ENCODE measurements around the gene UBA1. TPM values are rescaled to one million over a fixed set of nuclear protein-coding genes. Genes with fewer than 3 reads are reported as not detected.

The UBA1 gene
- total and polyA plus RNA-seq, 2 donors (not counting 3 experiments of a cell fraction or from before 2014, with no cell fraction given): 237 to 297 TPM

DNA sequence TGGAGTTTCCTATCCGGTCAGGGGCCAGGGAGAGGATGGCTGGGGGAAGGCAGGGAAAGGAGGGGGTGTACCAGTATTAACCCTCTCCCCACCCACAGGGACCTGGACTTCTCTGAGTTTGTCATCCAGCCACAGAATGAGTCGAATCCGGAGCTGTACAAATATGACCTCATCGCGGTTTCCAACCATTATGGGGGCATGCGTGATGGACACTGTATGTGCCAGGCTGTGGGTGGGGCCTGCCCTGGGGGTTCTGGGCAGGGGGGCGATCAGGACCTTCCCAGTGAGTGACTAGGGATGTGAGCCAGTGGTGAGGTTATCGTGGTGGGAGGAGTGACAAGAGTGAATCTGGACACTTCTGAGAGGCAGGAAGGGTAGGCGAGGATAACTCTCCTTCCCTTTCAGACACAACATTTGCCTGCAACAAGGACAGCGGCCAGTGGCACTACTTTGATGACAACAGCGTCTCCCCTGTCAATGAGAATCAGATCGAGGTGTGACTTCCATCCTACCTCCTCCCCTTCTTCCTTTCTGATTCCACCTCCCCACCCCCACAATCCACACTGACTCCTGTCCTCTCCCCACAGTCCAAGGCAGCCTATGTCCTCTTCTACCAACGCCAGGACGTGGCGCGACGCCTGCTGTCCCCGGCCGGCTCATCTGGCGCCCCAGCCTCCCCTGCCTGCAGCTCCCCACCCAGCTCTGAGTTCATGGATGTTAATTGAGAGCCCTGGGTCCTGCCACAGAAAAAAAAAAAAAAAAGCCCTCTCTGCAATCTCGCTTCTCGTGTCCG is 53.8 kb downstream of the UBA1 start:
- POLR2A ChIA-PET: no interaction called here

More for the DNA sequence above, 53.8 kb downstream of the UBA1 start:
- intact Hi-C loops (cut with micrococcal nuclease): no loop called here
- Histone ChIP-seq H3K9ac (replicated peaks; ENCODE audit: extremely low read depth, insufficient read depth, low read length) (no peak overlapping the region), H3K4me1 (ENCODE audit: control insufficient read depth, extremely low read depth, insufficient read depth, low read length) (no peaks in the 10 kb centered on the region), H2AFZ (ENCODE audit: low read depth, low read length) (no peak overlapping the region), H3K36me3 (ENCODE audit: control insufficient read depth in 2 of 2, extremely low read depth in 1 of 2, insufficient read depth in 2 of 2, low read length in 2 of 2) (peaks cover 0 to 9% of the 10 kb centered on the region in 2 experiments), H3K9me3 (replicated peaks; ENCODE audit: control insufficient read depth, insufficient read depth, low read length) (no peaks in the 10 kb centered on the region), H3K4me3 (replicated peaks in 1 of 3; ENCODE audit: insufficient read depth in 1 of 3, low read depth in 1 of 3, low read length in 3 of 3) (no peak overlapping the region), H3K27me3 (ENCODE audit: control insufficient read depth in 2 of 2, insufficient read depth in 2 of 2, low read length in 2 of 2) (no peaks in the 10 kb centered on the region), H3K9me1 (replicated peaks; ENCODE audit: control insufficient read depth, extremely low read depth, insufficient read depth, low read length) (no peaks in the 10 kb centered on the region), H3K79me2 (ENCODE audit: control insufficient read depth, insufficient read depth, low read length) (no peaks in the 10 kb centered on the region), H3K4me2 (ENCODE audit: insufficient read depth, low read length) (no peak overlapping the region), H4K20me1 (replicated peaks; ENCODE audit: control insufficient read depth, extremely low read depth, insufficient read depth, low read length) (no peaks in the 10 kb centered on the region), H3K27ac (ENCODE audit: insufficient read depth, low read depth, low read length) (no peak overlapping the region)
- TF ChIP-seq GATA2 (IDR thresholded peaks at IDR 0.05; ENCODE audit: insufficient read depth, insufficient read length, low read depth, low read length) (no peak), EZH2 (IDR thresholded peaks at IDR 0.05; ENCODE audit: borderline replicate concordance, low read depth, low read length, severe bottlenecking) (no peak), JUN (IDR thresholded peaks at IDR 0.05; ENCODE audit: borderline replicate concordance, insufficient read depth, insufficient read length, low read depth) (no peak), POLR2A (IDR thresholded peaks at IDR 0.05; ENCODE audit: low read depth, low read length) (no peak), FOS (IDR thresholded peaks at IDR 0.05; ENCODE audit: borderline replicate concordance, insufficient read depth, low read length) (no peak), MAX (IDR thresholded peaks at IDR 0.05; ENCODE audit: insufficient read depth, insufficient read length) (no peak), MYC (IDR thresholded peaks at IDR 0.05; ENCODE audit: low read depth, low read length) (no peak), POLR2AphosphoS5 (IDR thresholded peaks at IDR 0.05; ENCODE audit: insufficient read depth, low read depth, low read length) (no peak)
- TF ChIP-seq, protein P1, sequence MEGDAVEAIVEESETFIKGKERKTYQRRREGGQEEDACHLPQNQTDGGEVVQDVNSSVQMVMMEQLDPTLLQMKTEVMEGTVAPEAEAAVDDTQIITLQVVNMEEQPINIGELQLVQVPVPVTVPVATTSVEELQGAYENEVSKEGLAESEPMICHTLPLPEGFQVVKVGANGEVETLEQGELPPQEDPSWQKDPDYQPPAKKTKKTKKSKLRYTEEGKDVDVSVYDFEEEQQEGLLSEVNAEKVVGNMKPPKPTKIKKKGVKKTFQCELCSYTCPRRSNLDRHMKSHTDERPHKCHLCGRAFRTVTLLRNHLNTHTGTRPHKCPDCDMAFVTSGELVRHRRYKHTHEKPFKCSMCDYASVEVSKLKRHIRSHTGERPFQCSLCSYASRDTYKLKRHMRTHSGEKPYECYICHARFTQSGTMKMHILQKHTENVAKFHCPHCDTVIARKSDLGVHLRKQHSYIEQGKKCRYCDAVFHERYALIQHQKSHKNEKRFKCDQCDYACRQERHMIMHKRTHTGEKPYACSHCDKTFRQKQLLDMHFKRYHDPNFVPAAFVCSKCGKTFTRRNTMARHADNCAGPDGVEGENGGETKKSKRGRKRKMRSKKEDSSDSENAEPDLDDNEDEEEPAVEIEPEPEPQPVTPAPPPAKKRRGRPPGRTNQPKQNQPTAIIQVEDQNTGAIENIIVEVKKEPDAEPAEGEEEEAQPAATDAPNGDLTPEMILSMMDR (IDR thresholded peaks at IDR 0.05; ENCODE audit: extremely low read depth in 1 of 2, insufficient read depth in 1 of 2, low read depth in 1 of 2, low read length in 2 of 2): no peak
- dilution Hi-C loops (cut with MboI; ENCODE audit: extremely low pct_ligation_motif_present, low sequenced_read_pairs): no loop called here
- DNase-seq (ENCODE audit: low read depth, low spot score): no peak
- BruUV-seq (replicated peaks): TSS peak; percentile 43
- peak; percentile 42 for FAIRE-seq
- CTCF ChIA-PET: no interaction called here

Data from endothelial cell of umbilical vein (primary cell).